Peyer's patch (tissue), 4 donors: Measurements from ENCODE around the gene SHE. TPM values are rescaled to one million over a fixed set of nuclear protein-coding genes. Genes with fewer than 3 reads are reported as not detected.
A peak's percentile ranks its signal among the peaks of the same experiment; 100 is the strongest.

Experiments
- DNase-seq, 3 donors: peaks; one replicate each; pipeline ENCODE4 v3.0.0-alpha.2; 2017 to 2019
- H3K27ac ChIP-seq, 4 donors: fragments of 200-600 bp; sonication (generic); one replicate each; pipeline ENCODE4 v1.5.1; 2016 to 2019
- H3K27me3 ChIP-seq, 2 donors: fragments of 200-600 bp; sonication (generic); one replicate each; pipeline ENCODE4 v1.5.1; 2019
- H3K36me3 ChIP-seq, 3 donors: fragments of 200-600 bp; sonication (generic); one replicate each; pipeline ENCODE4 v1.5.1; 2016 to 2019
- H3K4me1 ChIP-seq, 4 donors: fragments of 200-600 bp; sonication (generic); one replicate each; pipeline ENCODE4 v1.5.1; 2016 to 2019
- H3K4me3 ChIP-seq, 4 donors: fragments of 200-600 bp; sonication (generic); 1 replicate in 3 of 4; 2 replicates in 1 of 4; pipeline ENCODE4 v1.5.1; 2016 to 2019; ENCODE audit warnings: mild to moderate bottlenecking in 1 of 4
- H3K9me3 ChIP-seq, 4 donors: fragments of 200-600 bp; sonication (generic); one replicate each; pipeline ENCODE4 v1.5.1; 2016 to 2019; ENCODE audit warnings: mild to moderate bottlenecking in 1 of 4
- POLR2A ChIP-seq, 2 donors: fragments of 450-650 bp; IDR thresholded peaks; one replicate each; pipeline ENCODE4 v1.5.1; 2017; ENCODE audit warnings: antibody characterized with exemption in 2 of 2, mild to moderate bottlenecking in 2 of 2, moderate library complexity in 2 of 2
- total RNA-seq, 4 donors: library from RNA; depleted of rRNA; stranded (reverse); fragments of >200 nt; gene quantifications; one replicate each; pipeline ENCODE4 v1.1.0, GENCODE V29; 2016
- TF ChIP-seq, protein P1 (sequence below), 6 experiments: fragments of 450-650 bp in 4 of 6; fragments of 200-600 bp in 2 of 6; sonication (generic) in 1 of 6; IDR thresholded peaks; one replicate each; pipeline ENCODE4 v1.5.1; 2017 to 2019; ENCODE audit warnings: antibody characterized with exemption in 6 of 6, mild to moderate bottlenecking in 3 of 6, moderate library complexity in 1 of 6

The SHE gene
- total RNA-seq, 4 donors from 2014 or later: 1.6 to 19.8 (median 7.3) TPM

DNA sequence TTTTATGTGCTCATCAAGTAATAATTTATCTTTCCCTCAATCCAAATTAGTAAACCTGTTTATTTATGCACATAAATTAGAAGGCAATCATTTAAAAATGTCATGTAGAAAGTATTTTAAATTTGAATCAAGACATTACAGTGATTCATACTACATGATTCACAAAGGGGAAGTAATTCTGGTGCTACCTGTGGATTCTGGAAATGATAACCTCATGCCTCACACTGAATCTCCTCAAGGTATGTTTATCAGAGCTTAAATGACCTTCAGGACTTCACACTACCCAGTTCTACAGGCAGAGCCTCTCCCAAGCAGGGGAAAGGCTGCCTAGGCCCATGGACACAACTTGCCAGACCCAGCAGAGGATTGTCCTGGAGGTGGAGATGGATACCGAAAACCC is 25.4 kb downstream of the SHE start:
- Histone ChIP-seq H3K27me3 (no peaks in the 10 kb centered on the region), H3K9me3 (no peaks in the 10 kb centered on the region), H3K36me3 (no peaks in the 10 kb centered on the region), H3K4me3 (no peak overlapping the region), H3K27ac (peak overlapping the region in 3 of 4 donors; percentile 56 to 89 (median 81)), H3K4me1 (peaks cover 0 to 17% (median 0%) of the 10 kb centered on the region in 4 donors)
- TF ChIP-seq, protein P1, sequence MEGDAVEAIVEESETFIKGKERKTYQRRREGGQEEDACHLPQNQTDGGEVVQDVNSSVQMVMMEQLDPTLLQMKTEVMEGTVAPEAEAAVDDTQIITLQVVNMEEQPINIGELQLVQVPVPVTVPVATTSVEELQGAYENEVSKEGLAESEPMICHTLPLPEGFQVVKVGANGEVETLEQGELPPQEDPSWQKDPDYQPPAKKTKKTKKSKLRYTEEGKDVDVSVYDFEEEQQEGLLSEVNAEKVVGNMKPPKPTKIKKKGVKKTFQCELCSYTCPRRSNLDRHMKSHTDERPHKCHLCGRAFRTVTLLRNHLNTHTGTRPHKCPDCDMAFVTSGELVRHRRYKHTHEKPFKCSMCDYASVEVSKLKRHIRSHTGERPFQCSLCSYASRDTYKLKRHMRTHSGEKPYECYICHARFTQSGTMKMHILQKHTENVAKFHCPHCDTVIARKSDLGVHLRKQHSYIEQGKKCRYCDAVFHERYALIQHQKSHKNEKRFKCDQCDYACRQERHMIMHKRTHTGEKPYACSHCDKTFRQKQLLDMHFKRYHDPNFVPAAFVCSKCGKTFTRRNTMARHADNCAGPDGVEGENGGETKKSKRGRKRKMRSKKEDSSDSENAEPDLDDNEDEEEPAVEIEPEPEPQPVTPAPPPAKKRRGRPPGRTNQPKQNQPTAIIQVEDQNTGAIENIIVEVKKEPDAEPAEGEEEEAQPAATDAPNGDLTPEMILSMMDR (IDR thresholded peaks at IDR 0.05): no peak
- TF ChIP-seq POLR2A (IDR thresholded peaks at IDR 0.05): no peak
- DNase-seq: no peak

DNA sequence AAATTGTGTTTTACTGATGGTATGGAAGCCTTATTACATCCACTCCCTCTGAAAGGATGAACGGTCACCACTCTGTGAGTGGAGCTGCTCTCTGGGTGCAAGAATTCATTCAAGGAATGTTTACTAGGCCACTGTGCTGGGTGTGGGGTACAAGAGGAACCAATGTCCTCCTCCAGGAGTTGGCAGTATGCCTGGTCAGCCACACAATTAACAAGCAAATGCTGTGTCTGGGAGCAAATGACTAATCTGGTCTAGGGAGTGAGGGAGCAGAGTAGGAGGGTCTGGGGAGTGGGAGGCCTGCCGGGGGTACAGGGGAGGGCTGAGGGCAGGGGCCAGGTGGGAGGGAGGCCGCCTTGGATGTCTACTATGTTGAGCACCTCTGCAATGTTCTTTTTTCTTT is 27.4 kb downstream of the SHE start:
- Histone ChIP-seq H3K4me3 (no peak overlapping the region), H3K9me3 (no peaks in the 10 kb centered on the region), H3K27me3 (no peaks in the 10 kb centered on the region), H3K36me3 (no peaks in the 10 kb centered on the region), H3K4me1 (peaks cover 0 to 17% (median 0%) of the 10 kb centered on the region in 4 donors), H3K27ac (peak overlapping the region in 1 of 4 donors; percentile 75)
- peak in 1 of 2 donors; percentile 16 for TF ChIP-seq POLR2A (IDR thresholded peaks at IDR 0.05)
- TF ChIP-seq, protein P1 (IDR thresholded peaks at IDR 0.05): no peak
- peak in 2 of 3 donors; percentile 72 to 89 for DNase-seq

DNA sequence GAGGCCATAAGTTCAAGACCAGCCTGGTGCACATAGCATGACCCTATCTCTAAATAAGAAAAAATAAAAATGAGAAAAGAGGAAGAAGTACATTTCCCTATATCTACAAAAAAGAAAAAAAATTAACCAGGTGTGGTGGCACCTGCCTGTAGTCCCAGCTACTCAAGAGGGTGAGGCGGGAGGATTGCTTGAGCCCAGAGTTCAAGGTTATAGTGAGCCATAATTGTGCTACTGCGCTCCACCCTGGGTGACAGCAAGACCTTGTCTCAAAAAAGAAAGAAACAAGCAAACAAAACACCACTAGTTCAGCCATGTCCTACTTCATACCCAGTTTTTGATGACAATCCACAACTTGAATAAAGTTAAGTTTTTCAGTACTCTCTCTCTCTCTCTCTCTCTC is 30.9 kb downstream of the SHE start:
- Histone ChIP-seq H3K27ac (peak overlapping the region in 1 of 4 donors; percentile 38), H3K9me3 (no peaks in the 10 kb centered on the region), H3K36me3 (no peaks in the 10 kb centered on the region), H3K27me3 (no peaks in the 10 kb centered on the region), H3K4me1 (peaks cover 0 to 12% (median 0%) of the 10 kb centered on the region in 4 donors), H3K4me3 (no peak overlapping the region)
- peak in 1 of 3 donors; percentile 57 for DNase-seq
- TF ChIP-seq POLR2A (IDR thresholded peaks at IDR 0.05): no peak
- TF ChIP-seq, protein P1 (IDR thresholded peaks at IDR 0.05): no peak

DNA sequence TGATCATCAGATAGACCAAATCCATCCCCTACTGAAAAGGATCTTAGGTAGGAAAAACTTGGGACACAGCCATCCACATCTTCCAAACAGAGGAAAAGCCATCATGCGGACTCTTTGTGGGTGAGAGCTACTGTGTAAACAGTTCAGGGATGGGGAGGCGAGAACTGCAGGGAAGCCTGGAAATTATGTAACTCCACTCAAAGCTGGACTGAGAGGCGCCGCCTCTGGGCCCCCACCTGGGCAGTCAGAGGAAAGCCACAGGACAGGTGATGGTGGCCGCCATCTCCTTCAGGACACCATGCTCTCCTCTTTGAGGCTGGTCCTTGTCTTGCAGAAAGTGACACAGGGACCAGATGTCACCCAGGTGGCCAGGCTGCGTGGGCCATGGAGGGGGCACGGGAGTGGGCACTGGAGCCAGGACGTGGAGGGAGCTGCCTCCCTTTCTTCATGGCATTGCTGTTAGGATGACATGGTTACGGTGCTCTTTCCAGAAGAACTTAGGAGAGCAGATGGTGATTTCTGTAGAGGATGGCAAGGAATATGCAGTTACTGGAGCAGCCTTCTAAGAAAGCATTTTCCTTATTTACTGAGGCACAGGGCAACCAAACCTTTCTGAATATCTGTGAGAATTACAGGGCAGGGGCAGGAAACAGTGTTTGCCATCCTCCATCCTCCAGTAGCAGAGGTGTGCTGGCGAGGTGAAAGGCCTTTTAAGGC is 32.2 kb downstream of the SHE start:
- Histone ChIP-seq H3K4me3 (no peak overlapping the region), H3K27me3 (no peaks in the 10 kb centered on the region), H3K36me3 (peaks cover 0 to 7% (median 0%) of the 10 kb centered on the region in 3 donors), H3K27ac (no peak overlapping the region), H3K9me3 (no peaks in the 10 kb centered on the region), H3K4me1 (peaks cover 0 to 12% (median 0%) of the 10 kb centered on the region in 4 donors)
- no peak for DNase-seq
- no peak for TF ChIP-seq POLR2A (IDR thresholded peaks at IDR 0.05)
- TF ChIP-seq, protein P1 (IDR thresholded peaks at IDR 0.05): no peak

DNA sequence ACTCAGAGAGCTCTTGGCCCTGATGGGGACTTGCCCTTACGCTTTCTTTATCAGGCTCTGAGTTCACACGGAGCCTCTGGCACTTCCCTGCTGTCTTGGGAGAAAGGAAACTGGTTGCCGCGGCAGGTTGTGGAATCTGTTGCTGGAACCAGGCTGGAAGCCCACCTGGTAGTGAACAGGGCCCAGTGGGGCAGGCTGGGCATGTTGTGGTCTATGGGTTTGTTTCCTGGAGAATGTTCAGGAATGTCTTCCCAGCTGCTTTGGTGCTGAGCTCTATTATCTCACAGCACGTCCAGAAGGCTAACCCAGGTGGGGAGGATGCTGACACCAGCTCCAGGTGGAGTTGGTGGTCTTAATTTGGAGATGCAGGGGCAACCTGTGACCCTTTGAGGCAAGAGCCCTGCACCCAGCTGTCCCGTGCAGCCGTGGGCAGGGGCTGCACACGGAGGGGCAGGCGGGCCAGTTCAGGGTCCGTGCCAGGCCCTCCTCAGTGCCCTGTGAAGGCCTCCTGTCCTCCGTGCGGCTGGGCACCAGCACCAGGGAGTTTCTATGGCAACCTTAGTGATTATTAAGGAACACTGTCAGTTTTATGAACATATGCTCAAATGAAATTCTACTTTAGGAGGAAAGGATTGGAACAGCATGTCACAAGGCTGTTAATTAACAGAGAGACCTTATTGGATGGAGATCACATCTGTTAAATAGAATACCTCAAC is 33.5 kb downstream of the SHE start:
- no peaks in the 10 kb centered on the region for H3K27me3 ChIP-seq

More for the DNA sequence above, 33.5 kb downstream of the SHE start:
- TF ChIP-seq, protein P1 (IDR thresholded peaks at IDR 0.05): no peak
- TF ChIP-seq POLR2A (IDR thresholded peaks at IDR 0.05): no peak
- no peaks in the 10 kb centered on the region for H3K9me3 ChIP-seq
- H3K27ac ChIP-seq: no peak overlapping the region
- no peak overlapping the region for H3K4me3 ChIP-seq
- no peak for DNase-seq
- H3K36me3 ChIP-seq: peaks cover 0 to 10% (median 0%) of the 10 kb centered on the region in 3 donors
- H3K4me1 ChIP-seq: peaks cover 0 to 2% (median 0%) of the 10 kb centered on the region in 4 donors
